WTC11 (cell line): ENCODE data around the gene GRAMD2A. TPM values are rescaled to one million over a fixed set of nuclear protein-coding genes. Genes with fewer than 3 reads are reported as not detected.
A peak's percentile ranks its signal among the peaks of the same experiment; 100 is the strongest.

Experiments used
- ATAC-seq: fragments of 200-7000 bp; cut with Tn5 transposase; 2 replicates; pipeline ENCODE4 v1.10.0; 2021; ENCODE audit warnings: mild to moderate bottlenecking, moderate library complexity
- CTCF ChIA-PET: fragments of 300-600 bp; sonication (Branson Sonifier 250); formaldehyde crosslinking; loops from one replicate; lab custom pipeline; 2021; ENCODE audit warnings: antibody characterized with exemption; lab: Charles Lee
- POLR2A ChIA-PET: fragments of 350-600 bp; sonication (Branson Sonifier 250); formaldehyde crosslinking; loops from one replicate; lab custom pipeline; 2021; ENCODE audit warnings: antibody characterized with exemption; lab: Charles Lee
- DNase-seq: peaks from one replicate; pipeline ENCODE4 v3.0.0; 2021; ENCODE audit warnings: low spot score
- H3K27ac Mint-ChIP-seq: 2 replicates; pipeline ENCODE4 v1.8.0; 2021; ENCODE audit warnings: mixed read lengths
- H3K27me3 Mint-ChIP-seq: 2 replicates; pipeline ENCODE4 v1.8.0; 2021; ENCODE audit warnings: low read depth, mild to moderate bottlenecking, moderate library complexity, mixed read lengths
- H3K36me3 Mint-ChIP-seq: 2 replicates; pipeline ENCODE4 v1.8.0; 2021; ENCODE audit warnings: mixed read lengths
- H3K4me1 Mint-ChIP-seq: 2 replicates; pipeline ENCODE4 v1.8.0; 2022; ENCODE audit warnings: mixed read lengths
- H3K4me3 Mint-ChIP-seq: 2 replicates; pipeline ENCODE4 v1.8.0; 2021; ENCODE audit warnings: mild to moderate bottlenecking, moderate library complexity, mixed read lengths
- H3K9me3 Mint-ChIP-seq: 2 replicates; pipeline ENCODE4 v1.8.0; 2021; ENCODE audit warnings: mixed read lengths
- CBFB ChIP-seq: sonication (generic); formaldehyde crosslinking; IDR thresholded peaks from 2 replicates; pipeline ENCODE4 v1.8.1; 2022; ENCODE audit warnings: mild to moderate bottlenecking, low read depth, missing genetic modification reagents
- HMGXB4 ChIP-seq: sonication (generic); formaldehyde crosslinking; IDR thresholded peaks from 2 replicates; pipeline ENCODE4 v1.8.1; 2023; ENCODE audit warnings: mild to moderate bottlenecking, moderate library complexity, missing genetic modification reagents
- NFYB ChIP-seq: sonication (generic); formaldehyde crosslinking; conservative IDR thresholded peaks from 2 replicates; pipeline ENCODE4 v1.8.0; 2022; ENCODE audit warnings: low read depth, missing genetic modification reagents
- NR1H2 ChIP-seq: sonication (generic); formaldehyde crosslinking; IDR thresholded peaks from 2 replicates; pipeline ENCODE4 v1.9.0; 2021; ENCODE audit warnings: mild to moderate bottlenecking, moderate library complexity, missing genetic modification reagents
- NR3C1 ChIP-seq: sonication (generic); formaldehyde crosslinking; conservative IDR thresholded peaks from 2 replicates; pipeline ENCODE4 v1.8.1; 2023; ENCODE audit warnings: low read depth, mild to moderate bottlenecking, missing genetic modification reagents
- RELA ChIP-seq: sonication (generic); formaldehyde crosslinking; IDR thresholded peaks from 2 replicates; pipeline ENCODE4 v1.8.1; 2022; ENCODE audit warnings: missing genetic modification reagents, mild to moderate bottlenecking, borderline replicate concordance
- TCF7 ChIP-seq: sonication (generic); formaldehyde crosslinking; IDR thresholded peaks from 2 replicates; pipeline ENCODE4 v1.8.0; 2022; ENCODE audit warnings: mild to moderate bottlenecking, low read depth, missing genetic modification reagents, moderate library complexity
- ZNF281 ChIP-seq: sonication (generic); formaldehyde crosslinking; IDR thresholded peaks from 2 replicates; pipeline ENCODE4 v1.8.0; 2023; ENCODE audit warnings: mild to moderate bottlenecking, missing genetic modification reagents
- ZNF423 ChIP-seq: fragments of 250-450 bp; sonication (Bioruptor Pico); IDR thresholded peaks from 2 replicates; pipeline ENCODE4 v2.1.2; 2022; ENCODE audit warnings: mild to moderate bottlenecking, moderate library complexity
- ZNF671 ChIP-seq: fragments of 250-450 bp; sonication (Bioruptor Pico); IDR thresholded peaks from 2 replicates; pipeline ENCODE4 v1.8.0; 2021; ENCODE audit warnings: mild to moderate bottlenecking
- total RNA-seq: library from RNA; stranded (reverse); gene quantifications from 3 replicates; pipeline ENCODE4 v1.2.3, GENCODE V29; 2021
- TF ChIP-seq, protein P1 (sequence below): sonication (generic); formaldehyde crosslinking; IDR thresholded peaks from 2 replicates; pipeline ENCODE4 v1.8.1; 2023; ENCODE audit warnings: mild to moderate bottlenecking, missing genetic modification reagents, borderline replicate concordance
- TF ChIP-seq, protein P2 (sequence below): sonication (generic); formaldehyde crosslinking; IDR thresholded peaks from 2 replicates; pipeline ENCODE4 v1.8.0; 2023; ENCODE audit warnings: missing genetic modification reagents

Gene GRAMD2A
- total RNA-seq, 1 experiment from 2014 or later = 1.9 TPM

GRCh38 chr15:72161361-72162132 is 36.0 kb downstream of the GRAMD2A start:
- ChIA-PET CTCF (interaction anchor here (1.1 kb wide), 1 partner anchor 352 kb away, joined by 3 read pairs; no protein-coding TSS in a partner anchor), POLR2A (no interaction called here)
- Mint-ChIP-seq H3K4me3 (no peak overlapping the region), H3K27me3 (no peaks in the 10 kb centered on the region), H3K27ac (no peak overlapping the region), H3K4me1 (no peaks in the 10 kb centered on the region), H3K36me3 (no peaks in the 10 kb centered on the region), H3K9me3 (no peaks in the 10 kb centered on the region)
- no peak for DNase-seq
- ATAC-seq = no peak
- TF ChIP-seq, protein P1, sequence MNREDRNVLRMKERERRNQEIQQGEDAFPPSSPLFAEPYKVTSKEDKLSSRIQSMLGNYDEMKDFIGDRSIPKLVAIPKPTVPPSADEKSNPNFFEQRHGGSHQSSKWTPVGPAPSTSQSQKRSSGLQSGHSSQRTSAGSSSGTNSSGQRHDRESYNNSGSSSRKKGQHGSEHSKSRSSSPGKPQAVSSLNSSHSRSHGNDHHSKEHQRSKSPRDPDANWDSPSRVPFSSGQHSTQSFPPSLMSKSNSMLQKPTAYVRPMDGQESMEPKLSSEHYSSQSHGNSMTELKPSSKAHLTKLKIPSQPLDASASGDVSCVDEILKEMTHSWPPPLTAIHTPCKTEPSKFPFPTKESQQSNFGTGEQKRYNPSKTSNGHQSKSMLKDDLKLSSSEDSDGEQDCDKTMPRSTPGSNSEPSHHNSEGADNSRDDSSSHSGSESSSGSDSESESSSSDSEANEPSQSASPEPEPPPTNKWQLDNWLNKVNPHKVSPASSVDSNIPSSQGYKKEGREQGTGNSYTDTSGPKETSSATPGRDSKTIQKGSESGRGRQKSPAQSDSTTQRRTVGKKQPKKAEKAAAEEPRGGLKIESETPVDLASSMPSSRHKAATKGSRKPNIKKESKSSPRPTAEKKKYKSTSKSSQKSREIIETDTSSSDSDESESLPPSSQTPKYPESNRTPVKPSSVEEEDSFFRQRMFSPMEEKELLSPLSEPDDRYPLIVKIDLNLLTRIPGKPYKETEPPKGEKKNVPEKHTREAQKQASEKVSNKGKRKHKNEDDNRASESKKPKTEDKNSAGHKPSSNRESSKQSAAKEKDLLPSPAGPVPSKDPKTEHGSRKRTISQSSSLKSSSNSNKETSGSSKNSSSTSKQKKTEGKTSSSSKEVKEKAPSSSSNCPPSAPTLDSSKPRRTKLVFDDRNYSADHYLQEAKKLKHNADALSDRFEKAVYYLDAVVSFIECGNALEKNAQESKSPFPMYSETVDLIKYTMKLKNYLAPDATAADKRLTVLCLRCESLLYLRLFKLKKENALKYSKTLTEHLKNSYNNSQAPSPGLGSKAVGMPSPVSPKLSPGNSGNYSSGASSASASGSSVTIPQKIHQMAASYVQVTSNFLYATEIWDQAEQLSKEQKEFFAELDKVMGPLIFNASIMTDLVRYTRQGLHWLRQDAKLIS (CRISPR knock-in tag) = no peak
- peak; percentile 68 for TF ChIP-seq ZNF423

GRCh38 chr15:72160696-72161245 is 36.8 kb downstream of the GRAMD2A start:
- POLR2A ChIA-PET = no interaction called here
- Mint-ChIP-seq H3K27me3 (no peaks in the 10 kb centered on the region), H3K4me1 (peaks cover under 1% of the 10 kb centered on the region; the same call in 1 of the 2 replicates), H3K27ac (no peak overlapping the region), H3K4me3 (no peak overlapping the region), H3K36me3 (no peaks in the 10 kb centered on the region), H3K9me3 (no peaks in the 10 kb centered on the region)
- TF ChIP-seq RELA (no peak), CBFB (CRISPR knock-in tag) (no peak), ZNF671 (CRISPR knock-in tag) (no peak), HMGXB4 (CRISPR knock-in tag) (no peak), NR3C1 (CRISPR knock-in tag) (no peak), ZNF281 (CRISPR knock-in tag) (no peak), NFYB (no peak)
- ATAC-seq = no peak
- CTCF ChIA-PET = interaction anchor here (1.1 kb wide), 1 partner anchor 352 kb away, joined by 3 read pairs; no protein-coding TSS in a partner anchor
- DNase-seq = no peak

DNA sequence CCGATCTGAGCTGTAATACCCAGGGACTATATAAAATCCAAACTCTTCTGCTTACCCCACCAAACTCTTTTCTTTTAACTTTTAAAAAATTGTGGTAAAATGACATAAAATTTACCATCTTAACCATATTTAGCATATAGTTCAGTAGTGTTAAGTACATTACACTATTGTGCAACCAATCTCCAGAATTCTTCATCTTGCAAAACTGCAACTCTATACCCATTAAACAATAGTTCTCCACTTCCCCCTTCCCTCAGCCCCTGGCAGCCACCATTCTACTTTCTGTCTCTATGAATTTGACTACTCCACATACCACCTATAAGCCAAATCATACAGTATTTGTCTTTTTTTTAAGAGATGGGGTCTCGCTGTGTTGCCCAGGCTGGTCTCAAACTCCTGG is 40.7 kb downstream of the GRAMD2A start:
- H3K4me3 Mint-ChIP-seq = no peak overlapping the region
- H3K9me3 Mint-ChIP-seq = no peaks in the 10 kb centered on the region
- H3K27me3 Mint-ChIP-seq = no peaks in the 10 kb centered on the region; the same call in 1 of the 2 replicates
- peaks cover 9% of the 10 kb centered on the region for H3K4me1 Mint-ChIP-seq
- ATAC-seq (no peak), DNase-seq (no peak)
- CTCF ChIA-PET = interaction anchor here (0.6 to 2.5 kb wide), 16 partner anchors 9 to 413 kb away, joined by 3 to 30 read pairs (median 8); no protein-coding TSS in a partner anchor
- H3K36me3 Mint-ChIP-seq = no peaks in the 10 kb centered on the region
- POLR2A ChIA-PET = no interaction called here
- H3K27ac Mint-ChIP-seq = no peak overlapping the region
- TF ChIP-seq HMGXB4 (CRISPR knock-in tag) (no peak), TCF7 (CRISPR knock-in tag) (no peak), NR1H2 (CRISPR knock-in tag) (no peak)
- TF ChIP-seq, protein P2, sequence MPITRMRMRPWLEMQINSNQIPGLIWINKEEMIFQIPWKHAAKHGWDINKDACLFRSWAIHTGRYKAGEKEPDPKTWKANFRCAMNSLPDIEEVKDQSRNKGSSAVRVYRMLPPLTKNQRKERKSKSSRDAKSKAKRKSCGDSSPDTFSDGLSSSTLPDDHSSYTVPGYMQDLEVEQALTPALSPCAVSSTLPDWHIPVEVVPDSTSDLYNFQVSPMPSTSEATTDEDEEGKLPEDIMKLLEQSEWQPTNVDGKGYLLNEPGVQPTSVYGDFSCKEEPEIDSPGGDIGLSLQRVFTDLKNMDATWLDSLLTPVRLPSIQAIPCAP (CRISPR knock-in tag) = no peak
